HEK293T (cell line): ENCODE data around the gene SLC40A1.

Source experiments
- ARNT ChIP-seq: fragments of 450-650 bp; IDR thresholded peaks from 2 replicates; pipeline ENCODE4 v1.6.1; 2017; ENCODE audit warnings: mild to moderate bottlenecking
- BHLHE40 ChIP-seq: fragments of 450-650 bp; IDR thresholded peaks from 2 replicates; pipeline ENCODE4 v1.6.1; 2016; ENCODE audit warnings: mild to moderate bottlenecking, moderate library complexity, borderline replicate concordance
- CTBP1 ChIP-seq: fragments of 450-650 bp; IDR thresholded peaks from 2 replicates; pipeline ENCODE4 v1.6.1; 2016; ENCODE audit warnings: borderline replicate concordance
- FOXK2 ChIP-seq: fragments of 450-650 bp; IDR thresholded peaks from 2 replicates; pipeline ENCODE4 v1.6.1; 2016; ENCODE audit warnings: mild to moderate bottlenecking
- LEF1 ChIP-seq: fragments of 450-650 bp; IDR thresholded peaks from 2 replicates; pipeline ENCODE4 v1.6.1; 2017; ENCODE audit warnings: mild to moderate bottlenecking, borderline replicate concordance
- SP1 ChIP-seq: fragments of 450-650 bp; IDR thresholded peaks from 2 replicates; pipeline ENCODE4 v1.6.1; 2017
- SUZ12 ChIP-seq: fragments of 450-650 bp; IDR thresholded peaks from 2 replicates; pipeline ENCODE4 v1.6.1; 2016; ENCODE audit warnings: mild to moderate bottlenecking
- TARDBP ChIP-seq: fragments of 450-650 bp; IDR thresholded peaks from 2 replicates; pipeline ENCODE4 v1.6.1; 2016
- ZNF384 ChIP-seq: fragments of 450-650 bp; IDR thresholded peaks from 2 replicates; pipeline ENCODE4 v1.6.1; 2016

DNA sequence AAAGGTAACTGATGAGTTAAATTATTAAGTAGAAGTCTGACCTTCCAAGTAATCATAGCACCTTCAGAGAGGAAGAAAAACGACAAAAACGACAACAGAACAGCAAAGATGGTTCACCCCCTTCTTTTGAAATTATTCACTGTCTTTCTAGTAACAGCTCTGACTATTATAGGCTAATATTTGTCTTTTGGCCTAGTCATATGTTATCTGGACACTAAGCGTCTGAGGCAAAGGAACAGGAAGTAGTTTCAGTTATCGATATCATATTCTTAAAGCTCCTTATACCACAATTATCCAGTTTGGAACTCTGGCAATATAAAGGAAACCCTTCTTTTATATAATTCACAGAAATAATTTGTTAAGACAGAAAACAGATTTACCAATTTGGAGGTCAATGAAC is 27.6 kb upstream of the SLC40A1 start:
- no peak for TF ChIP-seq SUZ12
- TF ChIP-seq CTBP1: no peak
- no peak for TF ChIP-seq FOXK2
- no peak for TF ChIP-seq SP1
- no peak for TF ChIP-seq TARDBP
- no peak for TF ChIP-seq LEF1
- TF ChIP-seq ARNT: no peak
- TF ChIP-seq BHLHE40: no peak
- TF ChIP-seq ZNF384: no peak
